HPDE6-E6E7 (cell line): ENCODE data around the gene NOS1AP.
"Not testable (repeated sequence)": the region's sequence is repeated elsewhere in the genome, so short reads cannot be mapped to it uniquely, and the experiment has no call there.

Source experiments
- DNase-seq: peaks from one replicate; pipeline ENCODE4 v3.0.0; 2011; ENCODE audit warnings: missing footprints; ENCODE audit errors: extremely low spot score

The NOS1AP gene

DNA sequence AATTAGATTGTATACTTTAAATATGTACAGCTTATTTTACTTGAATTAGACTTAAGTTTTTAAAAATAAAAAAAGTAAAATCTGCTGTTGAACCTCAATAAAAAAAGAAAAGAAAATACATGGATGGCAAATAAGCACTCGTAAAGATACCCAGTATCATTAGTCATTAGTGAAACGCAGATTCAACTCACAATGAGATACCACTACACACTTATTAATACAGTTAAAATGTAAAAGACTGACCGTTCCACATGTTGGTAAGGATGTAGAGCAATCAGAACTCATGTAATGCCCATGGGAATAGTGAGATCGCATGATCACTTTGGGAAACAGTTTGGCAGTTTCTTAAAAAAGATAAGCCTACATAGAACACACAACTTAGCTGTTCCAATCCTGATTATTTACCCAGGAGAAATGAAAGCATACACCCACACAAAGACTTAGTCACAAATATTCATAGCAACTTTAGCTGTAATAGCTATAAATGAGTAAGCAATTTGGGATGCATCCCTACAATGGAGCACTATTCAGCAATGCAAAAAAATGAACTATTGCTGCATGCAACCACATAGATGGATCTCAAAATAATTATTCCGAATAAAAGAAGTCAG, 335.2 kb downstream of the NOS1AP start:
- DNase-seq, result no peak

DNA sequence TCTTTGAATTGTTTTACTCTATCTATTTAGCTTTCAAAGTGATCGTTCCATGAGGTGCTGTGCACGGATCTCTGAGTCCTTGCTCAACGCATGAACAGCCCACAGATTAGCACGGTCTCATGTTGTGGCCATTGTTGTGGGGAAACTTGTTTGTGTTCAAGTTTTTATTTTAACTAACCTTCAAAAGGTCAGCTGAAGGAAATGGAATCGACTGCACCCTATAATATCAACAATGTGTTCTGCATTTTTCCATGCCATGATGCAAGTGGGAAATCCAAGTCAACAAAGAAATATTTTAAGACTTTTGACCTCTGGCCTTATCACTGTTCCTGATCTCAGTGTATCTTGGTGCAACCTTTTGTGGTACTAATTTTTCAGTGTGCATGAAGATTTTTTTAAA, 336.3 kb downstream of the NOS1AP start:
- DNase-seq, result no peak

DNA sequence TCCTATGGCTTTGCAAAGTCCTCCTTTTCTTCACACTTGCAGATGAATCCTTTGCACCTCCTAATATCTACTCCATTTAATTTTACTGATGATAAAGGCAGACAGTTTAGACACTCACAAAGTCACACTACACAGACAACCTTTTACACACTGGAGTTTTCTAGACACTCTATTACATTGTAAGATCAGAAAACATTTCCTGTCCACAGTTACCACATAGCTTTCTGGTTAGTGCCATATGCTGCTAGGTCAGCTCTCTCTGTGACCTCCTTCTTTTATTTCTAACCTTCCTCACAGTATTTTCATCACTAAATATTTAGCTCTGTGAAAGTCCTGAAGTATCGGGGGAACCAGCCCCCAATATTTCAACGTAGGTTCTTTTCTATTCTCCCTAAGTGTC, 337.3 kb downstream of the NOS1AP start:
- DNase-seq, result no peak

DNA sequence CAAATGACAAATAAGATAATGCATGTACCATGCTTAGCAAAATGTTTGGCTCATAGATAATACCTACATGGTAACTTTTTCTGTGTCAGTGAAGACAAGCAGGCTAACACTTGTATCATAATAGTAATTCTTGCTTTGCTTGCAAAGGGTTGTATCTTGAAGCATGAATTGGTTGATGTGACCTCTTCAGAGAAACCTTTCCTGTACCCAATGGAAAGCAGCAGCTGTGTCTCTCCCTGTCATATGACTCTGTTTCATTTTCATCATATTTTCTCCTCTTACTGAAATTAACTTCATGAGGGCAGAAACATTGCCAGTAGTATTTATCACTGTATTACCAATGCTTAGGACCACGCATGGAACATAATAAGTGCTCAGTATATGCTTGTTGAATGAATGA, 338.0 kb downstream of the NOS1AP start:
- DNase-seq, result no peak

DNA sequence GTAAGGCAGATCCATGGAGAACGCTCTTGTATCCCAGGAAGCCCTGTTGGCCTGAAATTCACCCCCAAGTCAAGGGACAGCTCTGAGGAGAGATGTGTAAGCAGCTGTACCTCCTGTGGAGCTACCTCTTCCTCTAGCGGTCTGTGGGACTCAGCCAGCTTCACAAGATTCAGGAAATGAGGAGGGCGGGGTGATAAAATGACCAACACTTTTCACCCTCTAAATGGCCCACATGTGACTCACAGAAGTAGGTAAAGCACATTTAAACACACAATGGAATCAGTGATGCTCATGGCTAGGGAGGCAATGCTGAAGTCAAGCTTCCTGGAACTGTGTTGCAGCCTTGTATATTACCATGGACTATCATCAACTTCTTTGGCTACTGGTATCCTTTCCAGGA, 342.5 kb downstream of the NOS1AP start, which contains the start of gene SH2D1B:
SH2D1B (minus strand) TSS at position 135 of the 400 bp plus-strand sequence; CDS start at position 15, 120 bp downstream.
- DNase-seq, result no peak

DNA sequence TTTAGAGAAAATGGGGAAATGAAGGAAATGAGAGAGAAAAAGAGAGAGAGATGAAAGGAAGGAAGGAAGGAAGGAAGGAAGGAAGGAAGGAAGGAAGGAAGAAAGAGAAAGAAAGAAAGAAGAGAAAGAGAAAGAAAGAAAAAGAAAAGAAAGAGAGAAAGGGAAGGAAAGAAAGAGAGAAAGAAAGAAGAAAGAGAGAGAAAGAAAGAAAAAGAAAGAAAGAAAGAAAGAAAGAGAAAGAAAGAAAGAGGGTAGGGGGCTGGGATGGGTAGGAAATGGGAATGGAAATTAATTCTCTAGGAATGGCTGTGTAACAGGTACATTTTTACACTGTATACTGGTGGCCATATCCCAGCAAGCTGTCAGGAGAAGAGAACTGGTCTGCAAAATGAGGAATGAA, 346.7 kb downstream of the NOS1AP start:
- no peak for DNase-seq

DNA sequence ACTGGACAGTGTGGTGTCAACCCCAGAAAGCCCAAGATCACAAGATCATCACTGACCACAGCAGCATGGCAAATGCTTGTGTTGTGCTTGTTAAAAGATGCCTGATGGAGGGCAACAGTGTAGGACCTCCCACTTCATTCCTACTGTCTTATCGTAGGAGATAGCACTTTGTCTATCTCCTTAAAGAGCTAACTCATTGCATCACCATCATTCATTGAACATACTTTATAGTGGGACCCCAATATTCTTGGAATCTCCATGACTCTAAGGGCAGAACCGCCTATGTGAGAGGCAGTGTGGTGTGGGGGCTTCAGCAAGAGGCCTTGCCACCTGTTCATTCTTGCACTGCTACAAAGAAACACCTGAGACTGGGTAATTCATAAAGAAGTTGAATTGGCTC, 347.4 kb downstream of the NOS1AP start:
- no peak for DNase-seq

DNA sequence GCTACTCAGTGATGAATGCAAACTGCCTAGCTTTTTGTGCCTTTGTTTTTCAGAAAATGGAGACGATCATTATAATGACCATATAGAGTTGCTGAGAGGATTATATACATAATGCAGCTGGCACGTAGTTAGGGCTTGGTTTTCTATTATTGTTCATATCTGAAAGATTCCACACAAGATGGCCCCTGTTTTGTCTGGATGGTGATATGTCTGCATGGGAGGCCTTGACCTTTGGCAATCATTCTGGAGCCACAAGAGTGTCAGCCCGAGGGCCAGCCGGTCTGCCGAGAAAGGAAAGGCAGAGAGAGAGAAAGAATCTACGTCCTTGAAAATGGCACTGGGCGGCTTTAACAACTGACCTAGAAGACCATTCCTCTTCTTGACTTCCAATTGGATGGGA, 348.2 kb downstream of the NOS1AP start:
- no peak for DNase-seq

DNA sequence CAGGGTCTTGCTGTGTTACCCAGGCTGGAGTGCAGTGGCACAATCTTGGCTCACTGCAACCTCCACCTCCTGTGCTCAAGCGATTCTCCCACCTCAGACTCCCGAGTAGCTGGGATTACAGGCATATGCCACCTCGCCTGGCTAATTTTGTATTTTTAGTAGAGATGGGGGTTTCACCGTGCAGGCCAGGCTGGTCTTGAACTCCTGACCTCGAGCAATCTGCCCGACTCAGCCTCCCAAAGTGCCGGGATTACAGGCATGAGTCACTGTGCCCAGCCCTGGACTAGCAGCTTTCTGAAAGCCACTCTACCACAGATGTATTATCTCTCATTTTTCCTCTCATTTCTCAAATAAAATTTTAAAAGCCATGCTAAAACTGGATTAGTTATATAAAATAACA, 349.1 kb downstream of the NOS1AP start:
- not testable (repeated sequence) for DNase-seq

DNA sequence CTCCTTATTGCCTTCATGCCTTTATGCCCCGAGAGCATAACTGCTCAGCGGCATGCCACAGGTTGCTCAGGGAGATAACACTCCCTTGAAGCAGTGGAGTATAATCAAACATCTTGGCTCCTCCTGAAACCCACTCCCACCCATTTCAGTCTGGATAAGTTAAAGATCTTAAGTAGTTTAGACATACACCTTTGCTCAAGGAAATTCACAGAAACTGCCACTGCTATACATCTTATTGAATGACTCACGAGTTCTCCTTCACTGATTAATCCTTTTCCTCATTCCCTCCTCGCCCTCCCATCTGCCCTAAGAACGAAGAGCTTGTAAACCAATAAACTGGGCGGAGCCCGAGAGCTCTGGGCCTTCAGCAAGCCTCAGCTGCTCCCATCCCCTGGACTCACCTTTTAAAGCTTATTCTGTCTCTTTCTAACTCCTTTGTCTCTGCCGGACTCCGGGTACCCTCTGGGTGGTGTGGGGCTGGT, 350.0 kb downstream of the NOS1AP start:
- DNase-seq, result not testable (repeated sequence)
